Astrocyte of the cerebellum (primary cell): ENCODE data around the gene MRTFA.
"Not testable (repeated sequence)": the region's sequence is repeated elsewhere in the genome, so short reads cannot be mapped to it uniquely, and the experiment has no call there.

Experiments used
- DNase-seq: peaks from one replicate; pipeline ENCODE4 v3.0.0-alpha.2; 2011; ENCODE audit warnings: low read depth
- H3K4me3 ChIP-seq: 2 replicates; pipeline ENCODE4 v1.5.1; 2011; ENCODE audit warnings: mild to moderate bottlenecking, low read depth, low read length, moderate library complexity
- in situ Hi-C: cut with HindIII; loops from 2 replicates; pipeline ENCODE4 v1.10.0; 2017; ENCODE audit warnings: low sequenced_read_pairs
- TF ChIP-seq, protein P1 (sequence below): IDR thresholded peaks from 2 replicates; pipeline ENCODE4 v1.5.1; 2012; ENCODE audit warnings: low read length, low read depth, moderate library complexity, mild to moderate bottlenecking; ENCODE audit errors: missing control alignments

Gene MRTFA

DNA sequence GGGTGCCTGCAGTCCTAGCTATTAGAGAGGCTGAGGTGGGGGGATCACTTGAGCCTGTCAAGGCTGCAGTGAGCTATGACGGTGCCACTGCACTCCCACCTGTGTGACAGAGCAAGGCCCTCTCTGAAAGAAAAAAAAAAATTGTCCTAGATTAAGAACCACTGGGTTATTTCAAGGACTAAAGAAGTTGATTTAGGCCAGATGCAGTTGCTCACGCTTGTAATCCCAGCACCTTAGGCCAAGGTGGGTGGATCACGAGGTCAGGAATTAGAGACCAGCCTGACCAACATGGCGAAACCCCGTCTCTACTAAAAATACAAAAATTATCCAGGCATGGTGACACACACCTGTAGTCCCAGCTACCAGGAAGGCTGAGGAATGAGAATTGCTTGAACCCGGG, 129.0 kb downstream of the MRTFA start:
- no peak for DNase-seq
- TF ChIP-seq, protein P1, sequence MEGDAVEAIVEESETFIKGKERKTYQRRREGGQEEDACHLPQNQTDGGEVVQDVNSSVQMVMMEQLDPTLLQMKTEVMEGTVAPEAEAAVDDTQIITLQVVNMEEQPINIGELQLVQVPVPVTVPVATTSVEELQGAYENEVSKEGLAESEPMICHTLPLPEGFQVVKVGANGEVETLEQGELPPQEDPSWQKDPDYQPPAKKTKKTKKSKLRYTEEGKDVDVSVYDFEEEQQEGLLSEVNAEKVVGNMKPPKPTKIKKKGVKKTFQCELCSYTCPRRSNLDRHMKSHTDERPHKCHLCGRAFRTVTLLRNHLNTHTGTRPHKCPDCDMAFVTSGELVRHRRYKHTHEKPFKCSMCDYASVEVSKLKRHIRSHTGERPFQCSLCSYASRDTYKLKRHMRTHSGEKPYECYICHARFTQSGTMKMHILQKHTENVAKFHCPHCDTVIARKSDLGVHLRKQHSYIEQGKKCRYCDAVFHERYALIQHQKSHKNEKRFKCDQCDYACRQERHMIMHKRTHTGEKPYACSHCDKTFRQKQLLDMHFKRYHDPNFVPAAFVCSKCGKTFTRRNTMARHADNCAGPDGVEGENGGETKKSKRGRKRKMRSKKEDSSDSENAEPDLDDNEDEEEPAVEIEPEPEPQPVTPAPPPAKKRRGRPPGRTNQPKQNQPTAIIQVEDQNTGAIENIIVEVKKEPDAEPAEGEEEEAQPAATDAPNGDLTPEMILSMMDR = no peak
- H3K4me3 ChIP-seq = no peak overlapping the region
- in situ Hi-C loops = no loop called here

GRCh38 chr22:40506762-40507161, 129.8 kb downstream of the MRTFA start:
- no peak overlapping the region for H3K4me3 ChIP-seq
- TF ChIP-seq, protein P1 = no peak
- DNase-seq = no peak
- in situ Hi-C loops = no loop called here

- H3K4me3 ChIP-seq = no peak overlapping the region
- in situ Hi-C loops = no loop called here
- no peak for DNase-seq
- TF ChIP-seq, protein P1 = no peak
These were observed 132.0 kb downstream of the MRTFA start for GRCh38 chr22:40504285-40505249.

DNA sequence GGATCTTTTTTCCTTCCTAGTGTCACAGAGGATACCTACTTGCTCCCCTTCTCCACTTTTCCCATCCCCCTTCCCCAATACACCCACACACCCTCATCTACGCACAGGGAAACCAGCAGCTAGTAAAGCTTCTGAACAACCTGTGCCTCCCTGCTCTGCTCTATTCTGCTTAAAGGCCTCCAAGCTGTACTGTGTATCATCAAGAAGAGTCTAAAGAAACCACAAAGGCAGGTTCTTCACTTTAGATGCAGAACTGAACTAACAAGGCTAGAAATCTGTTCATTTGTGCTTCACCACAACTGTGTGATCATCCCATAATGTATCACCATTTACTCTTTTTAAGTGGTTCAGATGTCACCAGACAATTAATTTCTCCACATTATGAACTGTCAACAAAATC, 133.6 kb downstream of the MRTFA start:
- DNase-seq = no peak
- no peak overlapping the region for H3K4me3 ChIP-seq
- TF ChIP-seq, protein P1 = no peak
- in situ Hi-C loops = no loop called here

DNA sequence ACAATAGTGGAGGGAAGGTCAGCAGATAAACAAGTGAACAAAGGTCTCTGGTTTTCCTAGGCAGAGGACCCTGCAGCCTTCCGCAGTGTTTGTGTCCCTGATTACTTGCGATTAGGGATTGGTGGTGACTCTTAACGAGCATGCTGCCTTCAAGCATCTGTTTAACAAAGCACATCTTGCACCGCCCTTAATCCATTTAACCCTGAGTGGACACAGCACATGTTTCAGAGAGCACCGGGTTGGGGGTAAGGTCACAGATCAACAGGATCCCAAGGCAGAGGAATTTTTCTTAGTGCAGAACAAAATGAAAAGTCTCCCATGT, 136.1 kb downstream of the MRTFA start:
- in situ Hi-C loops, H3K4me3 ChIP-seq, DNase-seq: not testable (repeated sequence)

DNA sequence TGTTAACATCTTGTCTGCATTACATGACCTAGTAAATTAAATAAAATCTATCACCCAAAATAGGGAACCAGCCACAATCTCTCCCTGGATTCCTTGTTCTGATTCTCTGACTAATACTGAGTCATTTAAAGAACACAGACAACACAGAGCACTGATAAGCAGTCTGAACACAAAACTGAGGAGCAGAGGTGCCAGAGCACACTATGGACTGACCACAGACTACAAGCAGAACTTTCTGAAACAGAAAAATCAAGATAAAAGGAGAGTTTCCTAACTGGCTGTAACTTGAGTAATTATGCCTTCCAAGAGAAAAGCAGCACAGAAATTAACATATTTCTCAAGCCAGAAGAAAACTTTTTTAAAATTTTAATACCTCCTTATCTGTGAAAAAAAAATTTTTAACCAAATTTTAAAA, 137.3 kb downstream of the MRTFA start:
- no peak overlapping the region for H3K4me3 ChIP-seq
- TF ChIP-seq, protein P1 = no peak
- DNase-seq = peak; percentile 95
- in situ Hi-C loops = no loop called here

- TF ChIP-seq, protein P1 = no peak
- in situ Hi-C loops = no loop called here
- peak; percentile 71 for DNase-seq
- no peak overlapping the region for H3K4me3 ChIP-seq
These were observed 137.9 kb downstream of the MRTFA start for GRCh38 chr22:40498420-40499208.
